ENCODE results near the gene EEF1AKMT1. TPM values are rescaled to one million over a fixed set of nuclear protein-coding genes. Genes with fewer than 3 reads are reported as not detected.

The EEF1AKMT1 gene
- total RNA-seq, 2 experiments from 2014 or later = 18.7 to 19.6 TPM

GRCh38 chr13:20796791-20797508 lies 23.2 kb upstream of the EEF1AKMT1 start:
- Mint-ChIP-seq H3K9me3 (no peaks in the 10 kb centered on the region), H3K36me3 (ENCODE audit: low read depth) (peaks cover 41% of the 10 kb centered on the region), H3K4me1 (ENCODE audit: low read depth) (peaks cover 22% of the 10 kb centered on the region), H3K27ac (peak overlapping the region; percentile 50), H3K4me3 (no peak overlapping the region), H3K27me3 (no peaks in the 10 kb centered on the region)
- DNase-seq = no peak
- intact Hi-C loops (cut with micrococcal nuclease) = no loop called here
- ChIA-PET POLR2A (no interaction called here), CTCF (interaction anchor here (1.3 kb wide), 1 partner anchor 16 kb away, joined by 3 read pairs; no protein-coding TSS in a partner anchor)
- TF ChIP-seq, protein P1, sequence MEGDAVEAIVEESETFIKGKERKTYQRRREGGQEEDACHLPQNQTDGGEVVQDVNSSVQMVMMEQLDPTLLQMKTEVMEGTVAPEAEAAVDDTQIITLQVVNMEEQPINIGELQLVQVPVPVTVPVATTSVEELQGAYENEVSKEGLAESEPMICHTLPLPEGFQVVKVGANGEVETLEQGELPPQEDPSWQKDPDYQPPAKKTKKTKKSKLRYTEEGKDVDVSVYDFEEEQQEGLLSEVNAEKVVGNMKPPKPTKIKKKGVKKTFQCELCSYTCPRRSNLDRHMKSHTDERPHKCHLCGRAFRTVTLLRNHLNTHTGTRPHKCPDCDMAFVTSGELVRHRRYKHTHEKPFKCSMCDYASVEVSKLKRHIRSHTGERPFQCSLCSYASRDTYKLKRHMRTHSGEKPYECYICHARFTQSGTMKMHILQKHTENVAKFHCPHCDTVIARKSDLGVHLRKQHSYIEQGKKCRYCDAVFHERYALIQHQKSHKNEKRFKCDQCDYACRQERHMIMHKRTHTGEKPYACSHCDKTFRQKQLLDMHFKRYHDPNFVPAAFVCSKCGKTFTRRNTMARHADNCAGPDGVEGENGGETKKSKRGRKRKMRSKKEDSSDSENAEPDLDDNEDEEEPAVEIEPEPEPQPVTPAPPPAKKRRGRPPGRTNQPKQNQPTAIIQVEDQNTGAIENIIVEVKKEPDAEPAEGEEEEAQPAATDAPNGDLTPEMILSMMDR (IDR thresholded peaks at IDR 0.05) = no peak
- ATAC-seq = no peak

DNA sequence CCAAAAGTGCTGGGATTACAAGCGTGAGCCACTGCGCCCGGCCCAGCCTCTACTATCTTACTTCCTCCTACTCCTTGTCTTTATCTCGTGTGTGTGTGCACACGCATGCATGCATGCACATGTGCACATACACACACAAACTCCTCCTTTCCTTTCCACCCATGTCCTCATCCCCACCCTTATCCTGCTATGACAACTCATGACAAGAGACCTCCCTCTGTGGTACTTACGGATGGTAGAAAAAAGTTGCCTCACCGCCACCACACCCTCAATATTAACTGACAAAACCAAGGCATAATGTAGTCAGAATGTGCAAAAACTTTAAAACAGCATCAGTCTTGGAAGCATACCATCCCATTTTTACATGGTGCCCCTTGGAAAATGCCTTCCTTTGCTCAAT lies 15.9 kb upstream of the EEF1AKMT1 start:
- TF ChIP-seq, protein P1 (IDR thresholded peaks at IDR 0.05) = no peak
- Mint-ChIP-seq H3K36me3 (ENCODE audit: low read depth) (peaks cover 44% of the 10 kb centered on the region), H3K4me3 (no peak overlapping the region), H3K27me3 (no peaks in the 10 kb centered on the region), H3K27ac (peak overlapping the region; percentile 29), H3K9me3 (no peaks in the 10 kb centered on the region), H3K4me1 (ENCODE audit: low read depth) (peaks cover 4% of the 10 kb centered on the region)
- DNase-seq (no peak), ATAC-seq (no peak)
- POLR2A ChIA-PET = no interaction called here
- intact Hi-C loops (cut with micrococcal nuclease) = no loop called here
- CTCF ChIA-PET = no interaction called here

- TF ChIP-seq, protein P1 (IDR thresholded peaks at IDR 0.05) = no peak
- Mint-ChIP-seq H3K27ac (no peak overlapping the region), H3K4me3 (no peak overlapping the region), H3K9me3 (no peaks in the 10 kb centered on the region), H3K27me3 (no peaks in the 10 kb centered on the region), H3K36me3 (ENCODE audit: low read depth) (peaks cover 37% of the 10 kb centered on the region), H3K4me1 (ENCODE audit: low read depth) (peaks cover 4% of the 10 kb centered on the region)
- CTCF ChIA-PET = no interaction called here
- POLR2A ChIA-PET = interaction anchor here (0.9 kb wide), 1 partner anchor 17 kb away, joined by 3 read pairs; no protein-coding TSS in a partner anchor
- no peak for ATAC-seq
- no peak for DNase-seq
- intact Hi-C loops (cut with micrococcal nuclease) = no loop called here
Measured at GRCh38 chr13:20788312-20788711, 14.6 kb upstream of the EEF1AKMT1 start.

DNA sequence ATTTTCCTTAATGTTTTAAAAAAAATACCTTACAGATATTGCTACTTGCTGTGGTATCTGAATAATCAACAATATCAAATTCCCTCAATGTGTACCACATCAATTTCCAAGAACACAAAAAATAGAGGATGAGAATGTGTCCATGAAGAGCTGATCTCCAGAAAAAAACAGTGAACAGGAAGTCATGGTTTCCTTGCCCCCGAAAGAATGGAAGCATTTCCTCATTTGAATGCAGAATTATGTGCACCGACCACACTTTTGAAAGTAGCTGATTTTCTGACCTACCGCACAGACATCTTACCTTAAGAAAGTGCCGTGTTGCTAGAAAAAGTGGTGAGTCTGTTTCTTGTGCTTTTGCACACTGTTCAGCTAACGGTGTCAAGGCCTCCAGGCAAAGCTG lies 13.4 kb upstream of the EEF1AKMT1 start:
- no peak overlapping the region for H3K4me3 Mint-ChIP-seq
- CTCF ChIA-PET = interaction anchor here (1.0 kb wide), 1 partner anchor 294 kb away, joined by 3 read pairs; no protein-coding TSS in a partner anchor

More for the DNA sequence above, 13.4 kb upstream of the EEF1AKMT1 start:
- H3K4me1 Mint-ChIP-seq (ENCODE audit: low read depth) = peaks cover 13% of the 10 kb centered on the region
- POLR2A ChIA-PET = interaction anchor here (0.9 to 1.7 kb wide), 2 partner anchors 14 to 16 kb away, joined by 3 to 7 read pairs; partner anchors contain the start of gene EEF1AKMT1
- TF ChIP-seq, protein P1 (IDR thresholded peaks at IDR 0.05) = no peak
- intact Hi-C loops (cut with micrococcal nuclease) = no loop called here
- H3K27me3 Mint-ChIP-seq = no peaks in the 10 kb centered on the region
- no peaks in the 10 kb centered on the region for H3K9me3 Mint-ChIP-seq
- ATAC-seq (no peak), DNase-seq (no peak)
- peak overlapping the region; percentile 38 for H3K27ac Mint-ChIP-seq
- H3K36me3 Mint-ChIP-seq (ENCODE audit: low read depth) = peaks cover 35% of the 10 kb centered on the region

Data from activated CD8-positive, alpha-beta T cell treated with anti-CD3 and anti-CD28 coated beads for 36 hours (primary cell).